GM12864 (cell line): ENCODE results near the gene ZNF710.
"Not testable (repeated sequence)": the region's sequence is repeated elsewhere in the genome, so short reads cannot be mapped to it uniquely, and the experiment has no call there.

ENCODE experiments used
- DNase-seq: peaks from one replicate; pipeline ENCODE4 v3.0.0-alpha.2; 2011; ENCODE audit warnings: low read depth
- H3K4me3 ChIP-seq: 2 replicates; pipeline ENCODE4 v1.5.1; 2011; ENCODE audit warnings: mild to moderate bottlenecking, low read depth, low read length, control low read depth
- CTCF ChIP-seq: IDR thresholded peaks from 2 replicates; pipeline ENCODE4 v1.5.1; 2011; ENCODE audit warnings: low read depth, mild to moderate bottlenecking, moderate library complexity, low read length, control low read depth, inconsistent platforms; ENCODE audit errors: missing control alignments

ZNF710 gene

GRCh38 chr15:90064911-90065681 is 64.0 kb downstream of the ZNF710 start:
- TF ChIP-seq CTCF = no peak
- DNase-seq = no peak
- H3K4me3 ChIP-seq = no peak overlapping the region

GRCh38 chr15:90065682-90066049 is 64.5 kb downstream of the ZNF710 start:
- no peak for TF ChIP-seq CTCF
- no peak overlapping the region for H3K4me3 ChIP-seq
- no peak for DNase-seq

GRCh38 chr15:90067181-90067952 is 66.2 kb downstream of the ZNF710 start:
- no peak overlapping the region for H3K4me3 ChIP-seq
- DNase-seq = no peak
- no peak for TF ChIP-seq CTCF

- H3K4me3 ChIP-seq = no peak overlapping the region
- no peak for TF ChIP-seq CTCF
- DNase-seq = no peak
Observed at GRCh38 chr15:90067953-90068606, 67.0 kb downstream of the ZNF710 start.

- not testable (repeated sequence) for DNase-seq, H3K4me3 ChIP-seq
Observed at GRCh38 chr15:90070623-90071022, 69.5 kb downstream of the ZNF710 start.

GRCh38 chr15:90071220-90071807 is 70.2 kb downstream of the ZNF710 start:
- H3K4me3 ChIP-seq = no peak overlapping the region
- TF ChIP-seq CTCF = peak; percentile 74
- no peak for DNase-seq
